HEK293T (cell line): ENCODE results near the gene C10orf67.

Experiments
- FOXM1 ChIP-seq: fragments of 450-650 bp; IDR thresholded peaks from 2 replicates; pipeline ENCODE4 v1.6.1; 2017; ENCODE audit warnings: mild to moderate bottlenecking, borderline replicate concordance
- TF ChIP-seq, protein P1 (sequence below): fragments of 450-650 bp; IDR thresholded peaks from 2 replicates; pipeline ENCODE4 v1.6.1; 2016

DNA sequence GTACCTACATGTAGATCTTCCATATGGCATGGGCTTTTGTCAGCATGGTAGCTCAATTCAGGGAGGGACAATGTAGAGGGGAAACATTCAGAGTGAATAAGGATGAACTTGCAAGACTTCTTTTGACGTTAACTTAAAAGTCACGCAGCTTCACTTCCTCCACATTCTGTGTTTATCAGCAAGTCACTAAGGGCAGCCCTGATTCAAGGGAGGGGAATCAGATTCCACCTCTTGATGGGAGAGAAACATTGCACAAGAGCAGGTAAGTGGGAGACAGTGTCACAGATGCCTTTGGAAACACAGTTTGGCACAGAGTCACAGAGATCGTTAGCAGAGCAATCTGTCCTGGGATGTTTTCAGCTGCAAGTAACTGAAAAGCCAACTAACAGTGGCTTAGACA lies 26.2 kb downstream of the C10orf67 start:
- no peak for TF ChIP-seq FOXM1
- TF ChIP-seq, protein P1, sequence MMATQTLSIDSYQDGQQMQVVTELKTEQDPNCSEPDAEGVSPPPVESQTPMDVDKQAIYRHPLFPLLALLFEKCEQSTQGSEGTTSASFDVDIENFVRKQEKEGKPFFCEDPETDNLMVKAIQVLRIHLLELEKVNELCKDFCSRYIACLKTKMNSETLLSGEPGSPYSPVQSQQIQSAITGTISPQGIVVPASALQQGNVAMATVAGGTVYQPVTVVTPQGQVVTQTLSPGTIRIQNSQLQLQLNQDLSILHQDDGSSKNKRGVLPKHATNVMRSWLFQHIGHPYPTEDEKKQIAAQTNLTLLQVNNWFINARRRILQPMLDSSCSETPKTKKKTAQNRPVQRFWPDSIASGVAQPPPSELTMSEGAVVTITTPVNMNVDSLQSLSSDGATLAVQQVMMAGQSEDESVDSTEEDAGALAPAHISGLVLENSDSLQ = no peak
